Activated CD4-positive, CD25-positive, alpha-beta regulatory T cell treated with anti-CD3 and anti-CD28 coated beads, Interleukin-2, amount 50 U/mL, for 16 hours (primary cell): ENCODE measurements around the gene ITIH5.
A peak's percentile ranks its signal among the peaks of the same experiment; 100 is the strongest.

ENCODE experiments used
- DNase-seq: peaks from one replicate; pipeline ENCODE4 v3.0.0-alpha.2; 2020; ENCODE audit warnings: low read depth, low spot score

The ITIH5 gene

DNA sequence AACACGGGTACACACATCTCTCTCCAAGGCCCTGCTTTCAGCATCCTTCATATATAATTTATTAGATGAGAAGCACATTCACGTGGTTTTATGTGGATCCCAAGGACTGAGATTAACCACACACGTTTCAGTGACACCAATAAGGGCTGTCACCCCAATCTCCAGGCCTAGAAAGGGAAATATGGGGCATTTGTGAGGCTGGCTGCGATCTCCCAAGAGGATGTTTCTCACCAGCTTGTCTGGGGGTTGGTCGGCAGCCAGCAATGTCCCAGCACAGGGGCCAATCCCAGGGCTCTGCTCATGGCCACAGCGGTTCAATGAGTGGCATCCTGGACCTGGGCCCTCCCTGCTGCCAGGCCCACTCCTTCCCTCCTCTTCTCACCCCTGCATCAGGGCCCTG, 115.5 kb downstream of the ITIH5 start:
- no peak for DNase-seq

- no peak for DNase-seq
Measured at GRCh38 chr10:7550013-7550412, 116.8 kb downstream of the ITIH5 start.

DNA sequence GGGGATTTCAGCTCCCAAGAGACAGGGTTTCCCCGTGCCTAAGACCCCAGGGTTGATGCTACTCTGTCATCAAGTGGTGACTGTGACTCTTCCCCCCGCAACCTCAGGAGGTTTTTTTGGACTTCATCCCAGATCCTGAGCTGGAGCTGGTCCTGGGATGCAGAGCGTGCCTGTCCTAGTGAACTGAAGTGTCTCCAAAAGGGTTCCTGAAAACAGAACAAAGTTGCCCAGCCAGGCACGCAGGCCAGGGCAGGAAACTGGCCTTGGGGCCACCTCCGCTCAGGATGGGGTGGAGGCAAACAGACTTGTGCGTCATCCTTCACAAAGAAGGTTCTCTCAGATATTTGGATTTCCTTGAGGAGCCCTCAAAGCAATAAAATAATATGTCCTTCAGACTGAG, 118.9 kb downstream of the ITIH5 start:
- DNase-seq: no peak

- no peak for DNase-seq
Measured at GRCh38 chr10:7547206-7547605, 119.6 kb downstream of the ITIH5 start.

- DNase-seq: no peak
Measured at GRCh38 chr10:7546385-7546967, 120.3 kb downstream of the ITIH5 start.

GRCh38 chr10:7545792-7546191, 121.0 kb downstream of the ITIH5 start:
- DNase-seq: no peak

- DNase-seq: no peak
Measured at GRCh38 chr10:7545261-7545660, 121.5 kb downstream of the ITIH5 start.

DNA sequence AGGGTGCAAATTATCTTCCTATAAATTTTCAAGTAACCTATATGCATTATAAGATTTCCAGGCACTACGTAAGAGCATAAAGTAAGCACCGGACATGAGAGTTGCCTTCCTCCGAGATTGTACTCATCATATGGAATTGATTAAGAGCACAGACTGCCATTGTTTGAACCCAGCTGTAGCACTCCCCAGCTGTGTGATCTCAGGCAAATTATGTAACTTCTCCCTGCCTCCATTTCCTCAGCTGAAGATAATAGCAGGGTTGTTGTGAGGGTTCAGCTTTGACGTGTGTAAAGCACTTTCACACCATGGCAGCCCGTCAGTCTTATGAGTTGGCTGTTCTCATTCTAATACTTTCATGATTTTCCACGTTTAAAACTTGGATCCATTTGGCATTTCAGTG, 122.6 kb downstream of the ITIH5 start:
- no peak for DNase-seq

DNA sequence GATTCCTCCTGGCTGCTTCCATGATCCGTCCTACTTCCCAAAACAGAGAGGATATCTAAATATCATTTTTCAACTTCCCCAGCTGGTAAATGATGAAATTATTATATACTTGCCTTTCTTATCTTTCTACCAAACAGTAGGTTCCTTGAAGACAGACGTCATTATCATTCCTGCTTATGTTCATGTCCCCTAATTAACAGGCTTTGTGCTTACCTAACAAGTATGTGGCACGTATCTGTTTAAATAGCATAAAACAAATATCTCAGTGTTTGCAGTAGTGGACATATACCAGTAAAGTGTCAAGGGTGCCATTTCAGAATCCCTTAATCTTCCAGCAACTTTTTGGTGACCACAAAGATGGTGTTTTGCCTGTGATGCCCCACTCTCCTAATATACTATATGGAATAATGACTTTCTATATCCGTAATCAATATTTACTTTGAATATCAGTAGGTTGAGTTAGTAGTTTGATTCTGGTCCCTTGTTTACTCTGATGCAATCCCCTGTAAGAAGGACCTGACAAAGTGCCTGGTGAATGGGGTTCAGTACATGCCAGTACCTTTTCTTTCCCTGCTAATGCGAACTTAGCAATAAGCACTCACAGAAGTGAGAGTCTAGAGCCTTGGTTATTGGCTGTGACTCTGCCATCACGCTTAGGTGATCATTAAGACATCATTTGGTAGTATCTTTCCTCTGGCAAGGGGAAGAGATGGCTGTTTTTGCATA, 124.4 kb downstream of the ITIH5 start:
- no peak for DNase-seq

DNA sequence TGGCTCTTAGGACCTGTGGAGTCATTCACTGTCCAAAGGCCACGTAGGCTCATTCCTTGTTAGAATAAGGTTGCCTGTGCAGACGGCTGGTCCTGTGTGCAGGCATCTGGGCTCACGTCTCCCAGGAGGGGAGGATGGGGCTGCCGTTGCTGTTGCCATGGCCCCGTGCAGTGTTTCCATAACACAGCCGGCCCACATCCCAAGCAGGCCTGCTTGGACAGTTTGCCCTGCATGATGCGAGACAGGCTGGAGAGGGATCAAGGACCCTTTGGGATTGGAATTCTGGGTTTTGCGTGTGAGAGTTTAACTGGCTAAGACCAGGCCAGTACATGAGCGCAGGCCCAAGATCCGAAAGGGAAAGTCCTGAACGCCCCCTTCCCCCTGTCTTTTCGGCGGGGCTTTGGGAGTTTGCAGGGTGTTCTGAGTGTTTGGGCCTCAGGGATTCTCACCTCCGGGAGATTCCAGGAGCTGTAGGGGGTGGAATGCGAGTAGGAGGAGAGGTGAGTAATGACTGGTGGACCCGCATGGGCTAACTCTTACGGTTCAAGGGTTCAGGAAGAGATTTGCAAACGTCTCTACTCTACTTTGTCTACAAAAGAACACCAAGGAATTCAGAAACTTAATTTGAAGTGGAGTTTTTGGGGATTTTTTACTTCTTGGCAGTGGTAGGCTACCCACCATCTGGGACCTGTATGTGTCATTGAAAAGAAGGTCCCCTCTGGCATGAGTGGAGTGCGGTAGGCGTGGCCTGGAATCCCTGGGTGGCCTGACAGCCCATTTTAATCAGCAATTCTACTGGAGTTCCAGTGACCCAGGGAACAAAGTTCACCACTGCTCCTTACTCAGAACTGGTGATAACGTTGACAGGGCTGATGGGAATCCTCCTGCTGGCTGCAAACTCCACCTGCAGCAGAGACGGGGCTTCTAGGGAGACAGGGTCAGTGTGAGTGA, 125.4 kb downstream of the ITIH5 start:
- no peak for DNase-seq

DNA sequence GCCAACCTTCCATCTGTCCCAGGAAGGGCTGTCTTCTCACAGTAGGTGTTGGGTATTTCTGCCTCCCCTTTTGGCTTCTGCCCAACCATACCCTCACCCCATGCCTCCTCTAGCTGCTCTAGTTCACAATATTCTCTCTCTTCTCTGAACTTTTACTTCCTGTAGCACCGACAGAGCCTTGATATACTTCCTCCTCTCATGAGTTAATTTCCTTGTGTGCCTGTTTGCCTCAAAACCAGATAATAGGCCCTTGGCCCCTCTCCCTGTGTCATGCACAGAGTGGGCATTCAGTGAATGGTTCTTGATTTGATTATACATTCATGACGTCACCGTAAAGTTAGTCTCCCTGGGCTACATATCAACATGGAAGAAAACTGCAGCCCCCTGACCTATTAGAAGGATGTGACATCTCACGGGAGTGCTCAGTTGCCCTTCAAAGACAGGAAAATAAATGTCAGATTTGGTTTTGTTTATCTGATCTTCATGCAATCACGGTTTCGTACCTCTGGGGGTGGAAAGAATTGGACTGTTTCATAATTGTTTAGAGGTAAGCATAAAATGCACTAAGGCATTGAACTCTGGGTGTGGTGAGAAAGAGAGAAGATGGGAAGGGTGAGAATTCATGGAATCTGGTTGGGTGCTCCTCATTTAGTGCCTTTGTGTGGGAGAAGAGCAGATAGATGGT, 127.7 kb downstream of the ITIH5 start:
- DNase-seq: no peak

DNA sequence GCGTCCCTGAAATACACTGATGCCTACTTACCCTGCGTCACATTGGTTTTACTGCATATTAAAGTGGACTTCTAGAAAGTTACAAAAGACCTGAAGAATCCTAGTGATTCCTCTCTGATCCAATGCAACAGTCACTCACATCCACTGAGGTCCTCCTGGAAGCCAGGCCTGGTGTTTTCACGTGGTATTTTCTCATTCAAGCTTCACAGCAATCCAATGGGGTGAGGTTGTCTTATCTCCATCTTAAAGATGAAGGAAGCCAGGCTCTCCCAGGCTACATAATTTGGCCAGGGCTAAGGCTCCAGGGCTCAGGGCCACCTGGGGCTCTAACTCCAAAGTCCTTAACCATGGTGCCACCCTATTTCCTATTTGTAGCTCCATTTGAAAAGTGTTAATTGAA, 129.6 kb downstream of the ITIH5 start:
- DNase-seq: no peak

DNA sequence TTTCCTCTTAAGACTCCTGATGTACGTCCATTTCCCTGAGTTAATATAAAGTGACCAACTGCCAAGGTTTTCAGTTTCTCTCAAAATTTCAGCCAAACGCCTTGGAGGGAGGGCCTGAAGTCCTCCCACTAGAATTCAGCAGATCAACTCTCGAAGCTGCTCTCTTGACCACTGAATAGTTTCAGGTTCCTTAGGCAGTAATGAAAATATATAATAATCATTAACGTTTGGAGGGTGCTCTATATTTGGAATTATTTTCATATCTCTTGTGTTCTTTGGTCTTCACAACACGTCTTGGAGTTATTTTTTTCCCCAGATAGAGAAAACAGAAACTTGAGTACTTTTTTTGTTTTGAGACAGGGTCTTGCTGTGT, 132.3 kb downstream of the ITIH5 start:
- no peak for DNase-seq

GRCh38 chr10:7533657-7534479, 132.9 kb downstream of the ITIH5 start:
- DNase-seq: no peak

DNA sequence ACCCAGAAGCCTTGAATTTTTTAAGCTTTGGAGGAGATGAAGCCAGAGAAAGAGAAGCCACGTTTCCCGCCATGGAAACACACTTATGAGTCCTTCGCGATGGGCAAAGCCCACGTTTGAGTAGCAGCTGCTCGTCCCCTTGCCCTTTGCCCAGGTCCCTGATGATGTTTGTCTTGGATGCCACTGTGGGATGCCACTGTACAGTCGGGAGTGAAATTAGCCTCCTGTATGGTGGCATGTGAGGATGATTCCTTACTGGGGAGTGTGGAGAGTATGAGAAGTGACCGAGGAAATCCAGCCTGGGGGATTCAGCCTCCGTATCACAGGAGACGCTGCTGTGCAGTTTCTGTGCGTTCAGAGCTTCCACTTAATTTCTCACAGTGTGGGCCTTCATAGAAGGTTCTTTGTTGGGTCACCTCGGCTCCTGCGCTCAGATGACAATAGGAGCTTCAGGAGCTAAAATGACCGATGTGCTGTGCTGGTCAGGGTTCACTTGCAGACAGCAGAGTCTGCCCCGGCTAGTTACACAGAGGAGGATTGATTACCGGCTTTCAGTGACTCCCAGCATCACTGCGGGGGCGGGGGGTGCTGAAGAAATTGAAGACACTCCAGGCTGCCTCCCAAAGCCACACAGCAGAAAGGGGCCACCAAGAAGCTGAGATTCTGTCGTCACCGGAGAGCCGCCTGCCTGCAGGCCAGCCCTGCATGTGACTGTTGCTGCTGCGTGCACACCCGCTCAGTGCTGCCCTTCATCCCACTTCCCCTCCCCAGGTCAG, 133.9 kb downstream of the ITIH5 start:
- no peak for DNase-seq

DNA sequence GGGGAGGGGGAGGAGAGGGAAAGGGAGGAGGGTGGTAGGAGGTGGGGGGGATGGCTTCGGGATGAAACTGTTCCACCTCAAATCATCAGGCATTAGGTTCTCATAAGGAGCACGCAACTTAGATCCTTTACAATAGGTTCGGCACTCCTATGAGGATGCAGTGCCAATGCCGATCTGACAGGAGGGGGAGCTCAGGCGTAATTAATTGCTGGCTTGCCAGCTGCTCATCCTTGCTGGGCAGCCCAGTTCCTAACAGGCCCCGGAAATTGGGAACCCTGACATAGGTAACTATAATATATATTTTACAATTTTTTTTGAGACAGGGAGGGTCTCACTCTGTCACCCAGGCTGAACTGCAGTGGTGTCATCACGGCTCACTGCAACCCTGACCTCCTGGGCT, 137.1 kb downstream of the ITIH5 start:
- no peak for DNase-seq

GRCh38 chr10:7527468-7527867, 139.3 kb downstream of the ITIH5 start:
- DNase-seq: no peak

GRCh38 chr10:7526017-7526400, 140.8 kb downstream of the ITIH5 start:
- no peak for DNase-seq

DNA sequence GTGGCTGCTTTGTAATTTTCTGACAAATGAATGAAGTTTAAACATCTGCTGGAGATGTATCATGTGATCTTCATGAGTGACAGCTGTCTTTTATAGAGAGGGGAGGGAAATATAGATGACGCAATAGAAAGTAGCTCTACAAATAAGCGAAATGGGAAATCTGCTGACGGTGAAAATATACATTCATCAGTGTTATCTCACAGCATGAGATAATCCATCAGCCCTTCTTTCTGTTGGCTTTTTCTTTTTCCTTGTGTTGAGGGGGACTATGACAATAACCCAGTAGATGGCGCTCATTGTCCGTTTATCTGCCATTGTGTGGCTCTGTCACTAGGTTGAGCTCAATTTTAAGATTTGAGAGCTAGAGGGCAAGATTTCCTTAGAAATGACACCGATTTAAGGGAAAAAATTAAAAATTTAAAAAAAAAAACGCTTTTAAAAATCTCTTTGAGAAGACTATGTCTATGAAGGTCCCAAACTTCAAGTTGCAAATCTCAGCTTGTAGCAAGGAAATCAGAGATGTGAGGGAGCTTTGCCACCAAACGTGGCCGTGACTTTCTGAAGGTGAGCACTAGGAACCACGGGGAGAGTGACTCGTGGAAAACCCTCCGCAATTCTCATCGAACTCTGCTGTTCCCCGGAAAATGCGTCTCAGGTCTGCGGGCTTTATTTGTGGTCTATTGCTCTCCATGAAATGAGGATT, 141.3 kb downstream of the ITIH5 start:
- peak; percentile 42 for DNase-seq

DNA sequence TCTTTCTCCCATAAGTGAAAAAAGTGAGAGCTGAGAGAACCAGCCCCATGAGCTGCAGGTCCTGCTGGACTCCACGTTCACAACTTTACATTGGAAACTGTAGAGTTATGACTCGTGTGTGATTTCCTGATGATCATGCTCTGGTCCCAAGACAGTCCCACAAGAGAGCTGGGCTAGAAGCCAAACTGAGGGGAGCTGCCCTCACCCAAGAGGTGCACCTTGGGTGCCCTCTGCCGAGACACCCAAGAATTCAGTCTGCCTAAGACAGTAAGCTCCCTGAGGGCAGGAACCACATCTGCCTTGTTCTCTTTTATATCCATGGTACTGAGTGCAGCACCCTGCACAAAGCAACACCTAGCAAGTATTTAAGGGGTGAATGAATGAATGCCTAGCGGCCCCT, 143.1 kb downstream of the ITIH5 start:
- DNase-seq: no peak
